Fibroblast of pulmonary artery (primary cell): Measurements from ENCODE around the gene ACTL6B.
"Not testable (repeated sequence)": the region's sequence is repeated elsewhere in the genome, so short reads cannot be mapped to it uniquely, and the experiment has no call there.

Source experiments
- DNase-seq: peaks from one replicate; pipeline ENCODE4 v3.0.0-alpha.2; 2010; ENCODE audit warnings: low read depth
- H3K4me3 ChIP-seq: replicated peaks from 2 replicates; pipeline ENCODE4 v1.5.1; 2011; ENCODE audit warnings: low read depth, mild to moderate bottlenecking, control low read depth, low read length, moderate library complexity
- TF ChIP-seq, protein P1 (sequence below): IDR thresholded peaks from 2 replicates; pipeline ENCODE4 v1.5.1; 2011; ENCODE audit warnings: mild to moderate bottlenecking, control low read depth, low read length, inconsistent platforms; ENCODE audit errors: missing control alignments

ACTL6B gene

DNA sequence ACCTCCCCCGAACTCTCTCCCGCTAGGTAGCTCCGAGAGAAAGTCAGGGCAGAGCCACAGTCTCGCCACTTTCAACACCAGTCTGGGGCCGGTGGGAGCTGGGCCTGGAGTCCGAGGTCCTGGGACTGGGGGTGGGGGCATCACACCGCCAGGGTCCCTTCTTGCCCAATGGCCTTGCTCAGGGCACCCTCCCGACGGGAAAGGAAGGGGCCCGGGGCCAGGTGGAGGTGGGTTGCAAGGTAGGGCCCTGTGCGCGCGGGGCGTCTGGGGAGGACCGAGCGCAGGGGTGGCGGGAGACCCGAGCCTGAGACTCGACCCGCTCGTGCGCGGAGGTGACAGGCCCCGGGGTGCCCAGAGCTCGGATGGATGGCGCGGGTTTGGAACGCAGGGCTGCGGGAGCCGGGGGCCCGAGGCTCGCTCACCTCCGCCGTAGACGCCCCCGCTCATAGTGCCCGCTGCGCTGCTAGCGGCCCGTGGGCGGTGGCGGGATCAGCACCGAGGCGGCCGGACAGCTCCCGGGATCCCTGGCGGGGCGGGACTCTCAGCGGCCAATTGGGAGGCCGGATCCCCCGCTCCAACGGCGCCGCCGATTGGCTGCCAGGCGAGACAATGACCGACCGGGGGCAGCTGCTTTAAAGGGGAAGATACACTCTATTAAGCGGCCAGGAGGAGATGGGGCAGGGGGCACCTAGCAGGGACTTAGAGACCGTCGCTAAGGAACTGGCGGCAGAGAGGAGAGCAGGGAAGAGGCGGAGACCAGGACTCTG, at the start of gene ACTL6B:
ACTL6B (minus strand) TSS at position 541 of the 767 bp plus-strand sequence; CDS start at position 447, 94 bp downstream.
- TF ChIP-seq, protein P1, sequence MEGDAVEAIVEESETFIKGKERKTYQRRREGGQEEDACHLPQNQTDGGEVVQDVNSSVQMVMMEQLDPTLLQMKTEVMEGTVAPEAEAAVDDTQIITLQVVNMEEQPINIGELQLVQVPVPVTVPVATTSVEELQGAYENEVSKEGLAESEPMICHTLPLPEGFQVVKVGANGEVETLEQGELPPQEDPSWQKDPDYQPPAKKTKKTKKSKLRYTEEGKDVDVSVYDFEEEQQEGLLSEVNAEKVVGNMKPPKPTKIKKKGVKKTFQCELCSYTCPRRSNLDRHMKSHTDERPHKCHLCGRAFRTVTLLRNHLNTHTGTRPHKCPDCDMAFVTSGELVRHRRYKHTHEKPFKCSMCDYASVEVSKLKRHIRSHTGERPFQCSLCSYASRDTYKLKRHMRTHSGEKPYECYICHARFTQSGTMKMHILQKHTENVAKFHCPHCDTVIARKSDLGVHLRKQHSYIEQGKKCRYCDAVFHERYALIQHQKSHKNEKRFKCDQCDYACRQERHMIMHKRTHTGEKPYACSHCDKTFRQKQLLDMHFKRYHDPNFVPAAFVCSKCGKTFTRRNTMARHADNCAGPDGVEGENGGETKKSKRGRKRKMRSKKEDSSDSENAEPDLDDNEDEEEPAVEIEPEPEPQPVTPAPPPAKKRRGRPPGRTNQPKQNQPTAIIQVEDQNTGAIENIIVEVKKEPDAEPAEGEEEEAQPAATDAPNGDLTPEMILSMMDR: no peak
- DNase-seq: peak; percentile 51
- H3K4me3 ChIP-seq: no peak within 1 kb of the TSS

DNA sequence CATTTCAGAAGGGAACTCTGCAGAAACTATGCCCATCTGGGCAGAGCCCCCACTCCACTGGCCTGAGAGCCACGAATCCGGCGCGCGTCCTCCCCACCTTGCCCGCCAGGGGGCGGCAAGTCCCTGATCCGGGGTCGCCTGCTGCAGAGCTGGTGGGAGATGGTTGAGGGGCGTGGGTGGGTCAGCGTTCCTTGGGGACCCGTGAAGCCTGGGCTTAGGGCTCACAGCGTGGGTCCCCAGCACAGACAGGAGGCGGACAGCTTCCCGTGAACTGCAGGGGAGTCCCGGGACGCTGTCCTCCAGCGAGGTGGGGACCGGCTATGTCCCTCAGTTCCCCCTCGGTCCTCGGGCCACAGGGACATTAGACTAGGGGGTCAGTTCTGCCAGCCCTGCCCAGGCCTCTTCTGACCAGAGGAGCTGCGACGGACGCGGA, 49.1 kb upstream of the ACTL6B start:
- TF ChIP-seq, protein P1: peak; percentile 90
- peak overlapping the region; percentile 91 for H3K4me3 ChIP-seq
- peak; percentile 71 for DNase-seq

DNA sequence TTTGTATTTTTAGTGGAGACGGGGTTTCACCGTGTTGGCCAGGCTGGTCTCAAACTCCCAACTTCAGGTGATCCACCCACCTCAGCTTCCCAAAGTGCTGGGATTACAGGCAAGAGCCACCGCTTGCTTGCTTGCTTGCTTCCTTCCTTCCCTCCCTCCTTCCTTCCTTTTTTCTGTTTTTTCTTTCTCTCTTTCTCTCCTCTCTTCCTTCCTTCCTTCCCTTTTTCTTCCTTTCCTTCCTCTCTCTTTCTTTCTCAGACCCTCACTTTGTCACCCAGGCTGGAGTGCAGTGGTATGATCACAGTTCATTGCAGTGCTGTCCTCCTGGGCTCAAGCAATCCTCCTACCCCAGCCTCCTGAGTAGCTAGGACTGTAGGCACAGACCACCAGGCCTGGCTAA, 44.8 kb upstream of the ACTL6B start:
- DNase-seq, H3K4me3 ChIP-seq: not testable (repeated sequence)

DNA sequence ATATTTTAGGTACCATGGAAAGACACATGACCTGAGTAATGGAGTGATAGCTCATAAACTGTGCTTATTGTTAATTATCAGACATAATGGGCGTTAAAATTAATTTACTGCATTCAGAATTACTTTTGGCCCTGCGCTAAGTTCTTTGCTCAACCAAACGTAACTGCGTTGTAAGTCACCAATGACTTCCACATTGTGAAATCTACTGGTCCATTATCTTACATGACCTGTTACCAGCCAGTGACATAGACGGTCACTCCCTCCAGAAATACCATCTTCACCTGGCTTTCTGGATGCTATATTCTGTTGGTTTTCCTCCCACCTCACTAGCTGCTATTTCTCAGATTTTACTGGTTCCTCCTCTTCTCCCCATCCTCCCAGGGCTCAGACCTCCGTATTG, 42.8 kb upstream of the ACTL6B start:
- DNase-seq: no peak
- TF ChIP-seq, protein P1: no peak
- no peak overlapping the region for H3K4me3 ChIP-seq

DNA sequence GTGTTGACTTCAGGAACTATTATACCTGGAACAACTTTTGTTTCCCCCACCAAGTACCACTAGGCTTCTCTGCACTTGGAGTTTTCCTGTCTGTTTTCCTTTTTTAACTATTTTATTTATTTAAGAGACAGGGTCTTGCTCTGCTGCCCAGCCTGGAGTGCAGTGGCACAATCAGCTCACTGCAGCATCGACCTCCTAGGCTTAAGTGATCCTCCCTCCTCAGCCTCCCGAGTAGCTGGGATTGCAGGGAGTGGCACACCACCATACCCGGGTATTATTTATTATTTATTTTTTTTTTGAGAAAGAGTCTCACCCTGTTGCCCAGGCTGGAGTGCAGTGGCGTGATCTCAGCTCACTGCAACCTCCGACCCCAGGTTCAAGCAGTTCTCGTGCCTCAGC, 39.9 kb upstream of the ACTL6B start:
- no peak for DNase-seq
- TF ChIP-seq, protein P1: no peak
- H3K4me3 ChIP-seq: no peak overlapping the region

DNA sequence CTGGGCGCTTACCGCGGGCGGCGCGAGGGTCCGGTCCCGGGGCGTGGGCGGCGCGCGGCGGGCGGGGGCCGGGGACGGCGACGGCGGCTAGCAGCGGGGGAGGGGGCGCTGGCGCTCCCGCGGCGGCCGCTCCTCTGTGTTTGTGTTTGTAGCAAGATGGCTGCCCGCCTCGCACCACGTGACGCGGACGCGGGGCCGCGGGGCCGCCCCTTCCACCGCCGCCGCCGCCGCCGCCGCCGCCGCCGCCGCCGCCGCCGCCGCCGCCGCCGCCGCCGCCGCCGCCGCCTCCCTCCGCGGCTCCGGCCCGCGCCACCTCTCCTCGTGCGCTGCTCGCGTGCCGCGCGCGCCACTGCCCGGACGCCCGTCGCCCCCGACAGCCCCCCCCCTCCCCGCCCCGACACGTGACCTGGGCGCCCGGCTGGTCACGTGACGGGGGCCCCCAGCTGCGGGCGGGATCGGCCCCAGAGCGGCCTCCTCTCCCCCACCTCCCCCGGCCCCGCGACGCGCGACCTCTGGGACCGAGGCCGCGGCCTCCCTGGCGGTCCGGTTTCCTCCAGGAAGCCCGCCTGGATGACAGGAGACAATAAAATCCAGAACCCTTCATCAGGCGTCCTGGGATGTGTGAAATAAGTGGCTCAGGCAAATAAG, 38.0 kb upstream of the ACTL6B start, which contains the start of gene GIGYF1:
GIGYF1 (minus strand) TSS at position 153 of the 648 bp plus-strand sequence. CDS start 6,012 bp downstream, outside the sequence.
- TF ChIP-seq, protein P1: no peak
- peak; percentile 61 for DNase-seq
- H3K4me3 ChIP-seq: peak within 1 kb of the TSS; percentile 79

DNA sequence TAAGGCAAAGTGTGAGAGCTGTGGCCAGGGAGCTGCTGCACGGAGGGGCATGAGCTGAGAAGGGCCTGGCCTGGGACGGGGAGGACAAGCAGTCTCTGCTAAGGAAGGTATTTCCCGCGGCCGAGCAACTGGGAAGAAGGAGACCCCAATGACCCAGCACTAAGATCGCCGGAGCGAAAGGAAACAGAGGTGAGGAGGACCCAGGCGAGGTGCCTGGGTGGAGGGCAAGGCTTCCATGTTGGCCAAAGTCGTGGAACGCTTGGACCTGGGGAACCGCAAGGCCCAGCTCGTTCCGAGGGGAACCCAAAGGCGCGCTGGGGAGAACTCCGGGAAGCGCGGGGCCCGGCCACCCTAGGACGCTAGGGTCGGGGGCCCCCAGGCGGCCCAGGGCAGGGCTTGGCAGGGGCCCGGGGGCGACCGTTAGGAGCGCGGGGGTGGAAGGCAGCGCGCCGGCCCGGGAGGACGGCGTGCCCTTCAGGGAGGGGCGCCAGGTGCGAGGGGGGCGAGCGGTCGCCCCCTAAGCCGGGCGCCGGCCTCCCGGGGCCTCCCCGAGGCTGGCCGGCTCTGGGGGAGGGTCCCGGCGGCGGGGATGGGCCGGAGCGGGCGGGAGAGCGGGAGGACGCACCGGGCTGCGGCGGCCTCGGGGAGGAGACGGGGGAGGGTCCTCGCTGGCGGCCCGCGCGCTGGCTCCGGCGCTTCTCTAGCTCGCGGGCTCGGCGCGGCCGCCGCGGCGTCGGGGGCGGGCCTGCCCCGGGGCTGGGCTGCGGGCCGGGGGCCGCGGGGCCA, 37.3 kb upstream of the ACTL6B start:
- peak overlapping the region; percentile 79 for H3K4me3 ChIP-seq
- TF ChIP-seq, protein P1: no peak
- no peak for DNase-seq
